ENCODE results near the gene TMEM62.

TMEM62 gene

DNA sequence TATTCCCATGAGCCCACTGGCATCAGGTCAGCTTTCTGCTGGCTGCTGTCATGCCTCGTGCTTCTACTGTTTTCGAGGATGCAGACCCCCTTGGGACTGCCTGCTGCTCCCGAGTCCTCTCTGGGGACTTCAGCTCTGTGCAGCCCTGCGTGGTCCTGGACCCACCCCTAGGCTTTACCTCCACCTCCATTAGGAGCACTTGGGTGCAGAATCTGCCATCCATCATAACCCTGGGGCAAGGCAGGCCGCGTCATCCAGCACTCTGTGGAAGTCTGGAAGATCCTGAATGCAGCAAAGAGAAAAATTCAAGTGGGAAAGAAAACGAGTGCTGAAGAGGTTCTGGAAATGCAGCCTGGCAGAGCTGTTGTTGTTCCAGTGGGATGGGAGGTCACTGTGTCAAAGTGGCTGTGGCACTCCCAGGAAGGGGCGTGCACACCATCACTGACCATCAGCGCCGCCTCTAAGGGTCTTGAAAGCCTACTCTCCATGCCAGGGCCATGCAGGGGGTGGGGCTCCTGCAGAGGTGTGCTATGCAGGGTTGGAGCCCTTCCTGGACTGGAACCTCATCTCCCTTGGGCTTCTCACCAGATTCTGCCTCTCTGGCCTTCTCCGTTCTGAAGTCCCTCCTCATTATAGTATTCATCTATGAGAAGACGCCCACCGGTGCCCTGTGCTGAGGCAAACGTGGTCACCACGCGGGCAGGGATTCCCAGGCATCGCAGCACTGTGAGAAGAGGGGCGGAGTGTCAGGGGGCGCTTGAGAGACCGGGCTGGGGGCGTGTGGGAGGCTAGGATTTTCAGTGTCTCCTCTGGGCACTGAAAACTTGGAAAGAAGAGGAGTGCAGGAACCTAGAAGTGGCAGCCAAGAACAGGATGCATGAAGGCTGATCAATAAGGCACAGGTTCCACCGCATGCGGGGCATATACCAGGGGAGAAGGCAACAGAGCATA is 74.9 kb downstream of the TMEM62 start:
- H3K27me3 ChIP-seq (ENCODE audit: insufficient read depth, poor library complexity, severe bottlenecking): peaks cover 2% of the 10 kb centered on the region
- no peak overlapping the region for H3K27ac ChIP-seq (replicated peaks)
- H3K4me3 ChIP-seq (replicated peaks; ENCODE audit: insufficient read depth, low read length): no peak overlapping the region
- TF ChIP-seq, protein P1, sequence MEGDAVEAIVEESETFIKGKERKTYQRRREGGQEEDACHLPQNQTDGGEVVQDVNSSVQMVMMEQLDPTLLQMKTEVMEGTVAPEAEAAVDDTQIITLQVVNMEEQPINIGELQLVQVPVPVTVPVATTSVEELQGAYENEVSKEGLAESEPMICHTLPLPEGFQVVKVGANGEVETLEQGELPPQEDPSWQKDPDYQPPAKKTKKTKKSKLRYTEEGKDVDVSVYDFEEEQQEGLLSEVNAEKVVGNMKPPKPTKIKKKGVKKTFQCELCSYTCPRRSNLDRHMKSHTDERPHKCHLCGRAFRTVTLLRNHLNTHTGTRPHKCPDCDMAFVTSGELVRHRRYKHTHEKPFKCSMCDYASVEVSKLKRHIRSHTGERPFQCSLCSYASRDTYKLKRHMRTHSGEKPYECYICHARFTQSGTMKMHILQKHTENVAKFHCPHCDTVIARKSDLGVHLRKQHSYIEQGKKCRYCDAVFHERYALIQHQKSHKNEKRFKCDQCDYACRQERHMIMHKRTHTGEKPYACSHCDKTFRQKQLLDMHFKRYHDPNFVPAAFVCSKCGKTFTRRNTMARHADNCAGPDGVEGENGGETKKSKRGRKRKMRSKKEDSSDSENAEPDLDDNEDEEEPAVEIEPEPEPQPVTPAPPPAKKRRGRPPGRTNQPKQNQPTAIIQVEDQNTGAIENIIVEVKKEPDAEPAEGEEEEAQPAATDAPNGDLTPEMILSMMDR (IDR thresholded peaks at IDR 0.05; ENCODE audit: insufficient read depth, low read length): no peak
- TF ChIP-seq GABPA (IDR thresholded peaks at IDR 0.05; ENCODE audit: low read depth): no peak
- no peak for TF ChIP-seq POLR2AphosphoS5 (IDR thresholded peaks at IDR 0.05; ENCODE audit: low read depth)
- TF ChIP-seq, protein P2, sequence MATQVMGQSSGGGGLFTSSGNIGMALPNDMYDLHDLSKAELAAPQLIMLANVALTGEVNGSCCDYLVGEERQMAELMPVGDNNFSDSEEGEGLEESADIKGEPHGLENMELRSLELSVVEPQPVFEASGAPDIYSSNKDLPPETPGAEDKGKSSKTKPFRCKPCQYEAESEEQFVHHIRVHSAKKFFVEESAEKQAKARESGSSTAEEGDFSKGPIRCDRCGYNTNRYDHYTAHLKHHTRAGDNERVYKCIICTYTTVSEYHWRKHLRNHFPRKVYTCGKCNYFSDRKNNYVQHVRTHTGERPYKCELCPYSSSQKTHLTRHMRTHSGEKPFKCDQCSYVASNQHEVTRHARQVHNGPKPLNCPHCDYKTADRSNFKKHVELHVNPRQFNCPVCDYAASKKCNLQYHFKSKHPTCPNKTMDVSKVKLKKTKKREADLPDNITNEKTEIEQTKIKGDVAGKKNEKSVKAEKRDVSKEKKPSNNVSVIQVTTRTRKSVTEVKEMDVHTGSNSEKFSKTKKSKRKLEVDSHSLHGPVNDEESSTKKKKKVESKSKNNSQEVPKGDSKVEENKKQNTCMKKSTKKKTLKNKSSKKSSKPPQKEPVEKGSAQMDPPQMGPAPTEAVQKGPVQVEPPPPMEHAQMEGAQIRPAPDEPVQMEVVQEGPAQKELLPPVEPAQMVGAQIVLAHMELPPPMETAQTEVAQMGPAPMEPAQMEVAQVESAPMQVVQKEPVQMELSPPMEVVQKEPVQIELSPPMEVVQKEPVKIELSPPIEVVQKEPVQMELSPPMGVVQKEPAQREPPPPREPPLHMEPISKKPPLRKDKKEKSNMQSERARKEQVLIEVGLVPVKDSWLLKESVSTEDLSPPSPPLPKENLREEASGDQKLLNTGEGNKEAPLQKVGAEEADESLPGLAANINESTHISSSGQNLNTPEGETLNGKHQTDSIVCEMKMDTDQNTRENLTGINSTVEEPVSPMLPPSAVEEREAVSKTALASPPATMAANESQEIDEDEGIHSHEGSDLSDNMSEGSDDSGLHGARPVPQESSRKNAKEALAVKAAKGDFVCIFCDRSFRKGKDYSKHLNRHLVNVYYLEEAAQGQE (IDR thresholded peaks at IDR 0.05; ENCODE audit: insufficient replicate concordance, low read depth): no peak
- no peak for TF ChIP-seq SPI1 (IDR thresholded peaks at IDR 0.05; ENCODE audit: borderline replicate concordance, low read depth)
- no peak for DNase-seq (ENCODE audit: low read depth in 1 of 2, low spot score in 1 of 2)

DNA sequence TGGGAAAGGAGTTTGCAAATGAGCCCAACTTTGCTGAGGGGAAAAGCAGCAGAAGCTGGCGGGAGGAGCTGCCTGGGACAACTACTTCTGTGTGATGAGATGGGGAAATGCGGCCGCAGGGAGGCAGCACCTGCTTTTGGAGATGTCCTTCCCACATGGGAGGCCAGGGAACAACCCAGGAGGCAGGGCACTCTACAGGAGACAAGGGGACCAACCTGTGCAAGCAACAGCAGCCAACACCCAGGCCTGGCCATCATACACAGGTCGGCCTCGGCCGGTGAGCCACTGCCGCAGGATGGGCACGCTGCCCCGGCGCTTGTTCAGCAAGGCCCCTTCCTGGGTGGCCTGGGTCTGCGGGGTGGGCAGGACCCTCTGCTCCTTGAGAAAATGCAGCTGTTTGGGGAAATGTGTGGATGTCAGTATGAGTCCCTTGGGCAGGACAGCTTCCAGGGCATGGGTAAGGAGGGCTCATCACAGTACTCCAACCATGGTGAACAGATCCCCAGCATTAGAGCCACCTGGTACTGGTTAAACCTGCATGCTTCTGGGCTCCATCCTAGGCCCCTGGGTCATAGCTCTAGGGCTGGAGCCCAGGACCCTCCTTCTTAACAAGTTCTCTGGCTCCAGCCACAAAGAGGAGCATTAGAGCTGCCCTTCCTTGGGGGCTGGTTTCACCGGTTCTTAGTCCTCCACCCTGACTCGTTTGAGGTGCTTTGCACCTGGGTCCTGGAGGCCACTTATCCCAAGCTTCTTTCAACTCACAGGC is 75.9 kb downstream of the TMEM62 start:
- peak in 1 of 2 experiments; percentile 59 for DNase-seq (ENCODE audit: low read depth in 1 of 2, low spot score in 1 of 2)
- TF ChIP-seq POLR2AphosphoS5 (IDR thresholded peaks at IDR 0.05; ENCODE audit: low read depth) (no peak), SPI1 (IDR thresholded peaks at IDR 0.05; ENCODE audit: borderline replicate concordance, low read depth) (no peak), GABPA (IDR thresholded peaks at IDR 0.05; ENCODE audit: low read depth) (no peak)
- TF ChIP-seq, protein P1 (IDR thresholded peaks at IDR 0.05; ENCODE audit: insufficient read depth, low read length): no peak
- TF ChIP-seq, protein P2 (IDR thresholded peaks at IDR 0.05; ENCODE audit: insufficient replicate concordance, low read depth): no peak
- Histone ChIP-seq H3K4me3 (replicated peaks; ENCODE audit: insufficient read depth, low read length) (no peak overlapping the region), H3K27ac (replicated peaks) (no peak overlapping the region), H3K27me3 (ENCODE audit: insufficient read depth, poor library complexity, severe bottlenecking) (peaks cover 2% of the 10 kb centered on the region)

DNA sequence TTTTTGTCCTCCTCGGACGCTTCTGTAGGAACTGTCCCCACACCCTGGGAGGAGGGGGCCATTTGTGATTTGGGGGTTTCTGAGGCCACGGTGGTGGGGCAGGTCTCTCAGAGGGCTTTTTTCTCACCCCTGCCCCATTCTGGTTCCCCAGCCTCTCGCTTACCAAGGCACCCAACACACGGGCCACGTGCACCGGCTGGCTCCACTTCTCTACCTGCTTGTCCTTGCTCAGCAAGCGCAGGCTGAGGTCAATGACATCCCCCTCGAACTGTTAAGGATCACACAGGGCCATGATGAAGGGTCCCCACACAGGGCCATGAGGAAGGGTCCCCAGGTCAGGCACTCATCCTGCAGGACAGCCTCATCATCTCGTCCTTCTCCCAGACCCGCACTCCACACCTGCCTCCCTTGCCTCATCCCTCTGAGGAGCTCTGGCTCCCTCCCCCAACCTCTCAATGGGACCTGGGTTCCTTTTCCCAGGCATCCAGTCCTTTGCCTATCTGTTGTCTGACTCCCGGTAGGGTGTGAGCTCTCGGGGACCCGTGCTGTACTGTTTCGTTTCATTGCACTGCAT is 76.9 kb downstream of the TMEM62 start:
- peaks cover 2% of the 10 kb centered on the region for H3K27me3 ChIP-seq (ENCODE audit: insufficient read depth, poor library complexity, severe bottlenecking)
- TF ChIP-seq, protein P2 (IDR thresholded peaks at IDR 0.05; ENCODE audit: insufficient replicate concordance, low read depth): no peak
- TF ChIP-seq, protein P1 (IDR thresholded peaks at IDR 0.05; ENCODE audit: insufficient read depth, low read length): no peak
- no peak for TF ChIP-seq POLR2AphosphoS5 (IDR thresholded peaks at IDR 0.05; ENCODE audit: low read depth)
- no peak for TF ChIP-seq GABPA (IDR thresholded peaks at IDR 0.05; ENCODE audit: low read depth)
- no peak for TF ChIP-seq SPI1 (IDR thresholded peaks at IDR 0.05; ENCODE audit: borderline replicate concordance, low read depth)
- DNase-seq (ENCODE audit: low read depth in 1 of 2, low spot score in 1 of 2): no peak
- H3K27ac ChIP-seq (replicated peaks): no peak overlapping the region
- no peak overlapping the region for H3K4me3 ChIP-seq (replicated peaks; ENCODE audit: insufficient read depth, low read length)
